SU-DHL-6 (cell line): ENCODE data around the gene CD52.

Experiments
- EZH2phosphoT487 ChIP-seq: fragments of 200-600 bp; sonication (generic), shearing (Covaris generic); conservative IDR thresholded peaks from 2 replicates; pipeline ENCODE4 v1.6.1; 2018; ENCODE audit warnings: mild to moderate bottlenecking, antibody characterized with exemption, low read length, moderate library complexity, mixed read lengths
- TF ChIP-seq, protein P1 (sequence below): fragments of 200-600 bp; sonication (generic); IDR thresholded peaks from one replicate; pipeline ENCODE4 v1.5.1; 2017; ENCODE audit warnings: antibody characterized with exemption, mild to moderate bottlenecking, low read length, moderate library complexity; ENCODE audit not compliant: insufficient read depth, poor library complexity, severe bottlenecking

DNA sequence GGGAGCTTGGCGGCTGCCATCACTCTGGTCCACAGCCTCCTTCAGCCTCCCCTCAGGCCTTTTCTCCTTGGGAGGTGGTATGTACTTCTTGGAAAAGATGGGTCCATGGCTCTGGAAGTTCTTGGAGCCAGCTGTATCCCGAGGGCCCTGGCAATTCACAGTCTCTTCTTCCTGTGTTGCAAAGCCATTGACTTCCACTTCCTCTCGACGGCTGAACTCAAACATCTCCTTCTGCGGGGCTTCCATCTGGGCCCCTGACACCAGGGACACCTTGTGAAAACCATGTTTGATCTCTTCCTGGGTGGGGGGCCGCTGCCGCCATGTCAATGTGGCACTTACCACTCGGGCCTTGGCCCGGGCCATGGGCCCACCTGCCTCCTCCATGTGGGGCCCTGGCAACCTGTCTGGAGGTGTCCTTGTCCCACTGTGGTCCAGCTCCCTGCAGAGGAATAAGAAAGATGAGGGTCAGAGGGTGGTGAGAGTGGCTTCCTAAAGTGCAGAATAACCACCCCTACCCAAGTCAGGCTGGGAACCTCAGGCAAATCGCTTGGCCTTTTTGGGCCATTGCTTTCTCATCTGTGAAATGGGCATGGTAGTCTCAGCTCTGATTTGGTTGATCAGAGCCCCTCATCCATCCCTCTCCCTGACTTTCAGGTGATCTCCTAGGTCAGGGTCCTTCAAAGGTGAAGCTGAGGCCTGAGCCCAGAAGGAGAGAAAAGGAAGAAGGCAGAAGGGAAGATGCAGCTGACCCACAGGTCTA, 28.7 kb downstream of the CD52 start:
- TF ChIP-seq, protein P1, sequence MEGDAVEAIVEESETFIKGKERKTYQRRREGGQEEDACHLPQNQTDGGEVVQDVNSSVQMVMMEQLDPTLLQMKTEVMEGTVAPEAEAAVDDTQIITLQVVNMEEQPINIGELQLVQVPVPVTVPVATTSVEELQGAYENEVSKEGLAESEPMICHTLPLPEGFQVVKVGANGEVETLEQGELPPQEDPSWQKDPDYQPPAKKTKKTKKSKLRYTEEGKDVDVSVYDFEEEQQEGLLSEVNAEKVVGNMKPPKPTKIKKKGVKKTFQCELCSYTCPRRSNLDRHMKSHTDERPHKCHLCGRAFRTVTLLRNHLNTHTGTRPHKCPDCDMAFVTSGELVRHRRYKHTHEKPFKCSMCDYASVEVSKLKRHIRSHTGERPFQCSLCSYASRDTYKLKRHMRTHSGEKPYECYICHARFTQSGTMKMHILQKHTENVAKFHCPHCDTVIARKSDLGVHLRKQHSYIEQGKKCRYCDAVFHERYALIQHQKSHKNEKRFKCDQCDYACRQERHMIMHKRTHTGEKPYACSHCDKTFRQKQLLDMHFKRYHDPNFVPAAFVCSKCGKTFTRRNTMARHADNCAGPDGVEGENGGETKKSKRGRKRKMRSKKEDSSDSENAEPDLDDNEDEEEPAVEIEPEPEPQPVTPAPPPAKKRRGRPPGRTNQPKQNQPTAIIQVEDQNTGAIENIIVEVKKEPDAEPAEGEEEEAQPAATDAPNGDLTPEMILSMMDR = no peak
- TF ChIP-seq EZH2phosphoT487 = no peak
